Activated naive CD8-positive, alpha-beta T cell (primary cell): Measurements from ENCODE around the gene WDR49.
"Not testable (repeated sequence)": the region's sequence is repeated elsewhere in the genome, so short reads cannot be mapped to it uniquely, and the experiment has no call there.

Experiments used
- H3K27ac Mint-ChIP-seq: one replicate; pipeline ENCODE4 v1.8.0; 2021; ENCODE audit warnings: mixed read lengths
- H3K27me3 Mint-ChIP-seq: one replicate; pipeline ENCODE4 v1.8.0; 2021; ENCODE audit warnings: mixed read lengths
- H3K36me3 Mint-ChIP-seq: one replicate; pipeline ENCODE4 v1.8.0; 2021; ENCODE audit warnings: mixed read lengths
- H3K4me1 Mint-ChIP-seq: one replicate; pipeline ENCODE4 v1.8.0; 2021; ENCODE audit warnings: low read depth, mixed read lengths
- H3K4me3 Mint-ChIP-seq: one replicate; pipeline ENCODE4 v1.8.0; 2021; ENCODE audit warnings: mild to moderate bottlenecking, mixed read lengths
- H3K9me3 Mint-ChIP-seq: one replicate; pipeline ENCODE4 v1.8.0; 2021; ENCODE audit warnings: low read depth, mixed read lengths

WDR49 gene

DNA sequence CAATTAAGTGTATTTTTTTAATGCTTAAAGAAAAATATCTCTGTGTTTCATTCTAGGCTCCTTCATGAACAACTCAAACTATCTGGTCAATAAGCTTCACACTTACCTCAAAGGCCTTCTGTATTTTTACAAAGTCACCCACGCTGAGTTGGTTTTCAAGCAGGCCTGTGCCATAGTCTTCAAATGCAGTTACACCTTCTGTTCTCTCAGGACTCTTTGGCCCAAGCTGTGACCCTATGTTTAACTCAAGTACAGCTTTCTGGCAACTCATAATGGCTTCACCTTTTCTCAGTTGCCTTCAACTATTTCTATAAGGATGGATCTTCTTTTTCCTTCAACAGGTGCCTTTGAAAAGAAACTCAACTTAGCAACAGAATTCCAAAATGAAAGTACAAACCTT, 587 bp downstream of the WDR49 start:
- H3K27ac Mint-ChIP-seq = no peak overlapping the region
- H3K4me3 Mint-ChIP-seq = no peak overlapping the region
- peaks cover 2% of the 10 kb centered on the region for H3K36me3 Mint-ChIP-seq
- no peaks in the 10 kb centered on the region for H3K9me3 Mint-ChIP-seq
- H3K27me3 Mint-ChIP-seq = peaks cover 11% of the 10 kb centered on the region
- H3K4me1 Mint-ChIP-seq = peaks cover 8% of the 10 kb centered on the region

DNA sequence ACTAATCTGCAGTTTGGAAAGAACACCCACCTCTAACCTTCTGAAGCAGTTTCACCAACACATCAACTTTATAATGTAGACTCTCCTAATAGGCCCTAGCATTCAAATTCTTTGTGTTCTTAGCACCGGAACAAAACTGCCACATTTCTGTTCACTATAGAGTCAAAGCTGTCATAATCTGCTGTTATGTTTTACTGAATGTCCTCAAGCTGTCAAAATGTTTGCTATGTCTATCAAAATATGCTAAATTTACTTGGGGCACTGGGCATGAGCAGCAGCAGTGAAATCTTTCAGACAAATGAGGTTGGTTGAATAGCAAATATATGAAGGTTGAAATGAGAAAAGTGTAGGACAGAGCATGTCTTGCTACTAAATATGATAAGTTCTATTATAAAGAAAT, 1.9 kb downstream of the WDR49 start:
- H3K36me3 Mint-ChIP-seq = peaks cover 2% of the 10 kb centered on the region
- no peak overlapping the region for H3K4me3 Mint-ChIP-seq
- peaks cover 8% of the 10 kb centered on the region for H3K4me1 Mint-ChIP-seq
- H3K27ac Mint-ChIP-seq = no peak overlapping the region
- peaks cover 2% of the 10 kb centered on the region for H3K27me3 Mint-ChIP-seq
- H3K9me3 Mint-ChIP-seq = no peaks in the 10 kb centered on the region

DNA sequence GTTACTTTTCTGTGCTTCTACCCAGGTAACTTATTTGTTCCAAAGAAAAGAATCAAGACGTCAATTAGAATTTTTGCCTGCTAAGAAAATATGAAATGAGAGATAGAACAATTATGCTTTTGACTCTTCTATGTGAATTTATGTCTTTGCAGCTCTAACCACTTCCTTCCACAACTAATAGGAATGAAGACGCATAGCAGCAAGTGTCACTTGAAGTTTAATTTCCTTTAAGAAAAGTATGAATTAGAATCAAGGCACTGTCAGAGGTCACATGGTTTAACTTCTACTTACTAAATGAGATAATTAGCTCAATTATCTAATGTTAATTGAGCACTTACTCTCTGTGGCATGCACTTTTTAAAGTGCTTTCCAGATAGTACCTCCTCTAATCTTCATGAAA, 3.3 kb downstream of the WDR49 start:
- no peaks in the 10 kb centered on the region for H3K27me3 Mint-ChIP-seq
- no peak overlapping the region for H3K4me3 Mint-ChIP-seq
- no peaks in the 10 kb centered on the region for H3K36me3 Mint-ChIP-seq
- no peak overlapping the region for H3K27ac Mint-ChIP-seq
- H3K4me1 Mint-ChIP-seq = peaks cover 8% of the 10 kb centered on the region
- H3K9me3 Mint-ChIP-seq = no peaks in the 10 kb centered on the region

DNA sequence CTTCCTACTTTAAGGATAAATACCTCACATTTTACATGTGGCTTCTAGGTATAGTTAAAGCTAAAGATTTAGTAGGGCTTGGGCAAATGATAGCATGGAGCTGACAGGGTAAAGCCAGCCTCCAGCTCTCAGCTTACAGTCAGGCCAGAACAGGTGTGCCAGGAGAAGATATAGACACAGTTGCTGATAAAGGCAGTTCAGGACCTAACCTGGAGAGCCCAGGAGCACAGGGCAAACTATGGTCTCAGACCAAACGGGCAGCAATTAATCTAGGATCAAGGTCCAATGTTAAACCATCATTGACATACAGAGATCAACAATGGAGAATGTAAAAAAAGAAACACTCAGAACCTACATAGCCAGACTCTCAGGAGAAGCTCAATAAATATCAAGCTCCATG, 4.0 kb downstream of the WDR49 start:
- Mint-ChIP-seq H3K27me3 (no peaks in the 10 kb centered on the region), H3K36me3 (no peaks in the 10 kb centered on the region), H3K4me3 (no peak overlapping the region), H3K27ac (no peak overlapping the region), H3K9me3 (no peaks in the 10 kb centered on the region), H3K4me1 (peaks cover 8% of the 10 kb centered on the region)

DNA sequence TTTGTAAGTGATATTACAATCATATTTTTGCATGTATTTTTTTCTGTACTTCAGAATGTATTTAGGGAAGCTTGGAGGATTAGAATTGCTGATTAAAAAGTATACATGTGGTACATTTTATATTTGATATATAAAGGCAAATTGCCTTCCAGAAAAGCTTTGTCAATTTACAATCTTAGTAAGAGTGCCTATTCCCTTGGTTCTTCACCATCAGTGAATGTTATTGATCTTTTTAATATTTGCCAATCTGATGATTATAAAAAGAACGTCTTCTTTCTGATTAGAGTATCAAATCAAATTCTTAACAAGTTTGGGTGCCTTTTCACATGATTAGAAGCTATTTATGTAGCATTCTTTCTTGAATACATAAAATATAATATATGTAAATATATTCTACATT, 9.1 kb downstream of the WDR49 start:
- peaks cover 3% of the 10 kb centered on the region for H3K9me3 Mint-ChIP-seq
- H3K27me3 Mint-ChIP-seq = peaks cover 5% of the 10 kb centered on the region
- no peak overlapping the region for H3K4me3 Mint-ChIP-seq
- H3K27ac Mint-ChIP-seq = no peak overlapping the region
- H3K4me1 Mint-ChIP-seq = peaks cover under 1% of the 10 kb centered on the region
- no peaks in the 10 kb centered on the region for H3K36me3 Mint-ChIP-seq

DNA sequence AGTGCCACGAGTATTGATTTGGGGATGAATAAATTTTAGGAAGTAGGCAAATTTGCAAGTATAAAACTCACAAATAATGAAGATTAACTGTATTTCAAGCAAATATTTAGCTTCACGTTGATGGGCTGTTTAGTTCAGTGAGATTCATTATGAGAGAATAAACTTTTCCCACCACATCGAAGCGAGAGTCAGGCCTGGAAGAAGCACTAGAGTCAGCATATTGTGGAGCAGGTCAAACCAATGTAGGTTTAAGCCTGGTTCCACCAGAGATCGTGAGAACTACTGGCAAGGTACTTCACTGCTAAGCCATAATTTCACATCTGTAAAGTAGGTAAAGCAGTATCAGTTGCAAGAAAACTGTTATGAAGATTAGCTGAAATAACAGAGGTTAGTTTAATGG, 22.3 kb downstream of the WDR49 start:
- Mint-ChIP-seq H3K4me3 (no peak overlapping the region), H3K27ac (no peak overlapping the region), H3K4me1 (no peaks in the 10 kb centered on the region), H3K9me3 (no peaks in the 10 kb centered on the region), H3K36me3 (no peaks in the 10 kb centered on the region), H3K27me3 (peaks cover 2% of the 10 kb centered on the region)

DNA sequence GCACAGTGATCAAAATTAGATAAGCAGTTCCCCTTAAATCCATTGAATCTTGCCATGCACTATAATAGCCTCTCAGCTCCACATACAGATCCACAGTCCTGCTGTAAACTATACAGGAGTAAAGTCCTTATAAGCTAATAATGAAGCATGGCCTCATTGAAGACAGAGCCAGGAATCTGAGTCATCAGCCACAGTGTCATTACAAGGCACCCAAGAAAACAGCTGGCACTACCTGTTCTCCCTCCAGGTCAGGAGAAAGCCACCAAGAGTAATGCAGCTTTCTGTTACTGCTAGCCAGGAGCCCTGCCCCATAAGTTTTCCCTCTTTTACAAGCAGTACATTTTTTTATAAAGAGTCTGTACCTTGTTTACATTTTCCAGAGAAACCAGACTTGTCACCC, 27.3 kb downstream of the WDR49 start:
- H3K27ac Mint-ChIP-seq = no peak overlapping the region
- H3K27me3 Mint-ChIP-seq = peaks cover 1% of the 10 kb centered on the region
- no peaks in the 10 kb centered on the region for H3K36me3 Mint-ChIP-seq
- no peak overlapping the region for H3K4me3 Mint-ChIP-seq
- H3K9me3 Mint-ChIP-seq = no peaks in the 10 kb centered on the region
- no peaks in the 10 kb centered on the region for H3K4me1 Mint-ChIP-seq

DNA sequence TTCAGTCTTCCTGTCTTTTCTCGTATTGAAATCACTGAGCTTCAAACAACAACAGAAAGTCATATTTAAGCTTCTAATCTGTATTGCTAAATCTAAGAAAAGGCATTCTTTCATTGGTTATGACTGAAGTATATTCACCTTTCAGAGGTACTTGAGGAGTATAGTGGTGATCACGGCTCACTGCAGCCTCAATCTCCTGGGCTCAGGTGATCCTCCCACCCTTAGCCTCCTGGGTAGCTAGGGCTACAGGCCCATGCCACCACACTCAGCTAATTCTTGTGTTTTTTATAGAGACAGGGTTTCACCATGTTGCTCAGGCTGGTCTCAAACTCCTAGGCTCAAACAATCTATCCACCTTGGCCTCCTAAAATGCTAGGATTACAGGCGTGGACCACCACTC, 38.7 kb downstream of the WDR49 start:
- Mint-ChIP-seq H3K4me1 (no peaks in the 10 kb centered on the region), H3K9me3 (no peaks in the 10 kb centered on the region), H3K4me3 (no peak overlapping the region), H3K36me3 (no peaks in the 10 kb centered on the region), H3K27me3 (no peaks in the 10 kb centered on the region), H3K27ac (no peak overlapping the region)

DNA sequence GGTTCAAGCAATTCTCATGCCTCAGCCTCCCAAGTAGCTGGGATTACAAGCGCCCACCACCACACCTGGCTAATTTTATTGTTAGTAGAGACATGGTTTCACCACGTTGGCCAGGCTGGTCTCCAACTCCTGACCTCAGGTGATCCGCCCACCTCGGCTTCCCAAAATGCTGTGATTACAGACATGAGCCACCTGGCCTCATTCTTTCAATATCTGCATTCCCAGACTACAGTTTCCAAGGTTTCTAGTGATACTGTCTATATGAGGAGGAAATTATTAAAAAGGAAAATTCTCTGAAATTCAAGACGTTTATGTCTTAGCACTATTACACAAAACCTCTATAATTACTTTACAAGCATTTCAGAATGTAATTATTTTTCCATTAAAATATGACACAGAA, 39.5 kb downstream of the WDR49 start:
- H3K27ac Mint-ChIP-seq, H3K4me1 Mint-ChIP-seq, H3K4me3 Mint-ChIP-seq, H3K9me3 Mint-ChIP-seq, H3K36me3 Mint-ChIP-seq, H3K27me3 Mint-ChIP-seq: not testable (repeated sequence)

DNA sequence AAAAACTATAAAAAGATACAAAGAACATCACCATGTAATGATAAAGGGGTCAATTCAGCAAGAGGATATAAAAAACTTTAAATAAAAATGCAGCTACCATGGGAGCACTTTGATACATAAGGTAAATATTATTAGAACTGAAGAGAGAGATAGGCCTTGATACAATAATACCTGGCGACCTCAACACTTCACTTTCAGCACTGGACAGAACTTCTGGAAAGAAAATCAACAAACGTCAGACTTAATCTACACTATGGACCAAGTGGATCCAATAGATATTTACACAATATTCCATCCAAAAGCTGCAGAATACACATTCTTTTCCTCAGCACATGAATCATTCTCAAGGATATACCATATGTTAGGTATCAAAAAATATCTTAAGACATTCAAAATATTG, 42.0 kb downstream of the WDR49 start:
- Mint-ChIP-seq H3K9me3 (no peaks in the 10 kb centered on the region), H3K4me3 (no peak overlapping the region), H3K4me1 (no peaks in the 10 kb centered on the region), H3K36me3 (no peaks in the 10 kb centered on the region), H3K27me3 (no peaks in the 10 kb centered on the region), H3K27ac (no peak overlapping the region)

DNA sequence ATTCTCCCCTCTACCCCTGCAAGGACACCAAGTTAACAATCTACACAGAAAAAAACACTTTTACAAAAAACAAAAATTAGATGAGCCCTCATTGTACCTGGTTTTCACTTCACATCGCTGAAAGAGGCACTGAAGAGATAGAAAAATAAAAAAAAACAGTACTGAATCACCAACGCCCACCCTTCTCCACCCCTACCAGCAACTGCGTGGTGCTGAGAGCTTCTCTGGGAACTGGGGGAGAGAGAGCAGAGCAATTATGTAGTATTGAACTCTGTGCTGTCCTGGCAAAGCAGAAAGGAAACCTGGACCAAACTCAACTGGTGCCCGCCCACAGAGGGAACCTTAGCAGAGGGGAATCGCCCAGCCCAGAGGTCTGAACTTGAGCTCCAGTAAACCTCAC, 44.6 kb downstream of the WDR49 start:
- no peaks in the 10 kb centered on the region for H3K4me1 Mint-ChIP-seq
- H3K9me3 Mint-ChIP-seq = no peaks in the 10 kb centered on the region
- H3K36me3 Mint-ChIP-seq = no peaks in the 10 kb centered on the region
- no peak overlapping the region for H3K27ac Mint-ChIP-seq
- no peaks in the 10 kb centered on the region for H3K27me3 Mint-ChIP-seq
- no peak overlapping the region for H3K4me3 Mint-ChIP-seq

DNA sequence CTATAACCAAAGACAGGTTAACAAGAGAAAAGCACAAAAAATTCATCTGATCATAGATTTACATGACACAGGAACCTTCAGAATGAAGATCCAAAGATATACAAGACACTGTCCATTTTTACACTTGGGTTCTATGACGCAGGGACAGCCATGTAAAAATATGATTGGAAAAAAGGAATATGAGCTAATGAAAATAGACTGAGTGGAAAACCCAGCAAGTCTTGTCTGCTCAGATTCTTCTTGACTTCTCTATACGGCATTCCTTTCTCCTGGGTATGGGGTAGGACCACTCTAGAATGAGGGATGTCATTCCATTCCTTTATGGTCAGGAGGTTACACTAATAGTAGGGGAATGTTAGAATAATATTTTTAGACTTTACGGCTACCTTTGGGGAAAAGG, 46.9 kb downstream of the WDR49 start:
- no peak overlapping the region for H3K27ac Mint-ChIP-seq

DNA sequence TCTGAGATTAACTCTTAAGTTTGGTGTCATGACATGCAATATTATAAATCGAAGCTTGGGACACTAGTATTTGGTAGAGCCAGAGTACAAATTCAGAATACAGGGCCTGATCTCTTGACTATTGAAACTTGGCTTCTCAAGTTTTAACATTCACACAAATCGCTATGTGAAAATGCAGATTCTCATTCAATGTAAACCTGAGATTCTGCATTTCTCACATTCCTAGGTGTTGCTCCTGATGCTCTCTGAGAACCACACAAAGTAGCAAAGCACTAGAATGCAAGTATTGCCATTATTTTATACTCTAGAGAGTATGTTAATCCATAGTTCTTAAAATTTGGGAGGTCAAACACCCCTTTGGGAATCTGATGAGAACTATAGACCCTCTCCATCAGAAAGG, 47.9 kb downstream of the WDR49 start:
- no peaks in the 10 kb centered on the region for H3K27me3 Mint-ChIP-seq
- no peaks in the 10 kb centered on the region for H3K9me3 Mint-ChIP-seq
- H3K36me3 Mint-ChIP-seq = no peaks in the 10 kb centered on the region
- H3K4me3 Mint-ChIP-seq = no peak overlapping the region
- H3K27ac Mint-ChIP-seq = no peak overlapping the region
- no peaks in the 10 kb centered on the region for H3K4me1 Mint-ChIP-seq

More for the DNA sequence above, 46.9 kb downstream of the WDR49 start:
- H3K4me1 Mint-ChIP-seq = no peaks in the 10 kb centered on the region
- H3K27me3 Mint-ChIP-seq = no peaks in the 10 kb centered on the region
- H3K4me3 Mint-ChIP-seq = no peak overlapping the region
- H3K36me3 Mint-ChIP-seq = no peaks in the 10 kb centered on the region
- H3K9me3 Mint-ChIP-seq = no peaks in the 10 kb centered on the region

DNA sequence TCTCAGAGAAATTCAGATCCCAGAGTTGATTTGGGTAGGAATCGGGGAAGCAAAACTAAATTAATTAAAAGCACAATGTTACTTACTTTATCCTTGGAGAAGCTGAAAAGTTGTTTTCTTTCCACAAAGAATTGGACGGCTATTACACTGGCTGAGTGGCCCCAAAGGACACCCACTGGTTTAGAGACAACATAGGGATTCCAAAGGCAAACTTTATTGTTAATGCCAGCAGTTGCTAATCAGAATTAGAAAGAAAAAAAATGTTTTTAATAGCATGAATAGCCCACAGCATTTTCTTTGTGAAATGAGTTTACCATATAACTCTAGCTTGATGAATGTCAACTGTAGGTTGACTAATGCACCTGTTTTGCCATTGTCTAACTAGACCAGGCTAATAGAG, 51.7 kb downstream of the WDR49 start:
- H3K36me3 Mint-ChIP-seq = no peaks in the 10 kb centered on the region
- H3K9me3 Mint-ChIP-seq = no peaks in the 10 kb centered on the region
- no peaks in the 10 kb centered on the region for H3K4me1 Mint-ChIP-seq
- no peak overlapping the region for H3K4me3 Mint-ChIP-seq
- H3K27ac Mint-ChIP-seq = no peak overlapping the region
- H3K27me3 Mint-ChIP-seq = peaks cover 1% of the 10 kb centered on the region

DNA sequence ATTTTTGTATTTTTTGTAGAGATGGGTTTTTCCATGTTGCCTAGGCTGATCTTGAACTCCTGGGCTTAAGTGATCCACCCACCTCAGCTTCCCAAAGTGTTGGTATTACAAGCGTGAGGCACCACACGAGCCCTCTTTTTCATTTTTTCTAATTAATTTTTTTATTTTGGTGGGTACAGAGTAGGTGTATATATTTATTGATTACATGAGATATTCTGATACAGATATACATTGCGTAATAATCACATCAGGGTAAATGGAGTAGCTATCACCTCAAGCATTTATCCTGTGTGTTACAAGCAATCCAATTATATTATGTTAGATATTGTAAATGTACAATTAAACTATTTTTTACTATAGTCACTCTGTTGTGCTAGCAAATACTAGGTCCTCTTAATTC, 66.1 kb downstream of the WDR49 start:
- no peaks in the 10 kb centered on the region for H3K27me3 Mint-ChIP-seq
- no peak overlapping the region for H3K27ac Mint-ChIP-seq
- H3K4me1 Mint-ChIP-seq = no peaks in the 10 kb centered on the region
- no peaks in the 10 kb centered on the region for H3K36me3 Mint-ChIP-seq
- no peak overlapping the region for H3K4me3 Mint-ChIP-seq
- H3K9me3 Mint-ChIP-seq = peaks cover 3% of the 10 kb centered on the region

DNA sequence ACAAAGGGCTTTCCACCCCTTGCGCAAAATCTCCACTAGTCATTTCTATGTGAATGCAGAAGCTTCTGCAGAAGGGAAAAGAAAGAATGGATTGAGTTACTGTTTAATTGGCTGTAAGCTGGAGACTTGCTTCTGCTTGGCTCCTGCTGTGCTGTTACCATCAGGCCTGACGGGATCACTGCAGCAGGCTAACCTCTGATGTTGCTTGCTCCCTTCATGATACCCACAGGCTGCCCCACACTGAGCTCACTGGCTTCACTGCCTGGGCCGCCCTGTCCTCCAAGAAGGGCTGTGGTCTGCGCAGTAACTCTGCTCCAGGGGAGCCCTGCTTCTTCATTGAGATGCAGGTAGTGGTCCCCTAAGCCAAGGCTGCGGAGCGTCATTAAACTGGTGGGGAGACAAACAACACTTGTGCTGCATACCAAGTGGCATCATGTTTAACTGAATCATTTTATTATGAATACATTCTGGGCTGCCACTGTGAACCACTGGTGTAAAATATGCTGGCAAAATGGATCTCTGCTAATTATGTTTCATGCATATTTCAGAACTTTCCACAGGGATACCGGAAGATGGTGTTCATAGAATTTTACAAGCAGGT, 78.6 kb downstream of the WDR49 start:
- Mint-ChIP-seq H3K9me3 (no peaks in the 10 kb centered on the region), H3K27me3 (peaks cover 2% of the 10 kb centered on the region), H3K27ac (no peak overlapping the region), H3K4me3 (no peak overlapping the region), H3K36me3 (no peaks in the 10 kb centered on the region), H3K4me1 (no peaks in the 10 kb centered on the region)
